OCI-LY7 (cell line): ENCODE measurements around the gene SRGAP3. TPM values are rescaled to one million over a fixed set of nuclear protein-coding genes. Genes with fewer than 3 reads are reported as not detected.

ENCODE experiments used
- BruUV-seq: library from RNA; stranded (reverse); fragments of 400-500 nt; replicated peaks from 2 replicates; lab custom pipeline; 2021; lab: Mats Ljungman, UMichigan
- CTCF ChIA-PET: fragments of 300-600 bp; sonication (Branson Sonifier 250); formaldehyde crosslinking; loops from one replicate; lab custom pipeline; 2022; ENCODE audit warnings: antibody characterized with exemption; ENCODE audit not compliant: unreplicated experiment; lab: Charles Lee
- POLR2A ChIA-PET: fragments of 300-600 bp; sonication (Branson Sonifier 250); formaldehyde crosslinking; loops from one replicate; lab custom pipeline; 2022; ENCODE audit warnings: antibody characterized with exemption; lab: Charles Lee
- DNase-seq: peaks from one replicate; pipeline ENCODE4 v3.0.0-alpha.2; 2015; ENCODE audit warnings: low spot score
- H2AFZ ChIP-seq: fragments of 200-600 bp; sonication (generic), shearing (Covaris generic); 2 replicates; pipeline ENCODE4 v1.6.1; 2014; ENCODE audit warnings: mild to moderate bottlenecking, antibody characterized with exemption, low read length, moderate library complexity
- H3K27ac ChIP-seq: fragments of 200-600 bp; sonication (generic); 2 replicates; pipeline ENCODE4 v1.5.1; 2014; ENCODE audit warnings: mixed run types, low read depth, mild to moderate bottlenecking, moderate library complexity, low read length, inconsistent platforms; ENCODE audit not compliant: poor library complexity, severe bottlenecking
- H3K36me3 ChIP-seq: fragments of 200-600 bp; sonication (generic); 2 replicates; pipeline ENCODE4 v1.6.1; 2014; ENCODE audit warnings: mild to moderate bottlenecking, antibody characterized with exemption, low read length, moderate library complexity, mixed read lengths; ENCODE audit not compliant: insufficient read depth
- H3K4me1 ChIP-seq: fragments of 200-600 bp; sonication (generic); 2 replicates; pipeline ENCODE4 v1.5.1; 2014; ENCODE audit warnings: mild to moderate bottlenecking, low read length; ENCODE audit not compliant: insufficient read depth, poor library complexity, severe bottlenecking
- H3K4me2 ChIP-seq: fragments of 200-600 bp; sonication (generic); 2 replicates; pipeline ENCODE4 v1.6.1; 2014; ENCODE audit warnings: mild to moderate bottlenecking, low read length
- H3K4me3 ChIP-seq: fragments of 200-600 bp; sonication (generic); 2 replicates; pipeline ENCODE4 v1.5.1; 2014; ENCODE audit warnings: mild to moderate bottlenecking, low read depth, low read length; ENCODE audit not compliant: poor library complexity, severe bottlenecking
- H3K79me2 ChIP-seq: fragments of 200-600 bp; sonication (generic); 2 replicates; pipeline ENCODE4 v1.6.1; 2016; ENCODE audit warnings: low read depth, mild to moderate bottlenecking, low read length, moderate library complexity, mixed read lengths; ENCODE audit not compliant: insufficient read depth
- H3K9me2 ChIP-seq: fragments of 200-600 bp; sonication (generic); 2 replicates; pipeline ENCODE4 v1.6.1; 2016; ENCODE audit warnings: mild to moderate bottlenecking, low read length, mixed read lengths; ENCODE audit not compliant: insufficient read depth
- H3K9me3 ChIP-seq: fragments of 200-600 bp; sonication (generic); 2 replicates; pipeline ENCODE4 v1.6.1; 2014; ENCODE audit warnings: mild to moderate bottlenecking, mixed run types, low read length, mixed read lengths
- H4K20me1 ChIP-seq: fragments of 200-600 bp; sonication (generic); 2 replicates; pipeline ENCODE4 v1.6.1; 2014; ENCODE audit warnings: mild to moderate bottlenecking, antibody characterized with exemption, low read length, moderate library complexity, mixed read lengths; ENCODE audit not compliant: insufficient read depth
- EZH2phosphoT487 ChIP-seq: fragments of 200-600 bp; sonication (generic); IDR thresholded peaks from 2 replicates; pipeline ENCODE4 v1.6.1; 2018; ENCODE audit warnings: low read depth, borderline replicate concordance, mild to moderate bottlenecking, mixed run types, antibody characterized with exemption, low read length, moderate library complexity, mixed read lengths
- intact Hi-C: fragments of 100-400 bp; cut with micrococcal nuclease; formaldehyde crosslinking; loops from one replicate; pipeline ENCODE4 v1.10.0; 2022; ENCODE audit not compliant: unreplicated experiment
- total RNA-seq, 2 experiments: library from RNA; depleted of rRNA in 1 of 2; stranded (reverse); fragments of >200 nt in 1 of 2; shearing (Covaris generic) in 1 of 2; gene quantifications; 2 replicates each; pipeline ENCODE4 v1.2.3, GENCODE V29; 2014 to 2022
- TF ChIP-seq, protein P1 (sequence below): fragments of 200-600 bp; sonication (generic); conservative IDR thresholded peaks from 2 replicates; pipeline ENCODE4 v1.5.1; 2014; ENCODE audit warnings: mild to moderate bottlenecking, antibody characterized with exemption, low read length, moderate library complexity, mixed read lengths

The SRGAP3 gene
- total RNA-seq, 2 experiments from 2014 or later: 1.5 to 1.7 TPM

DNA sequence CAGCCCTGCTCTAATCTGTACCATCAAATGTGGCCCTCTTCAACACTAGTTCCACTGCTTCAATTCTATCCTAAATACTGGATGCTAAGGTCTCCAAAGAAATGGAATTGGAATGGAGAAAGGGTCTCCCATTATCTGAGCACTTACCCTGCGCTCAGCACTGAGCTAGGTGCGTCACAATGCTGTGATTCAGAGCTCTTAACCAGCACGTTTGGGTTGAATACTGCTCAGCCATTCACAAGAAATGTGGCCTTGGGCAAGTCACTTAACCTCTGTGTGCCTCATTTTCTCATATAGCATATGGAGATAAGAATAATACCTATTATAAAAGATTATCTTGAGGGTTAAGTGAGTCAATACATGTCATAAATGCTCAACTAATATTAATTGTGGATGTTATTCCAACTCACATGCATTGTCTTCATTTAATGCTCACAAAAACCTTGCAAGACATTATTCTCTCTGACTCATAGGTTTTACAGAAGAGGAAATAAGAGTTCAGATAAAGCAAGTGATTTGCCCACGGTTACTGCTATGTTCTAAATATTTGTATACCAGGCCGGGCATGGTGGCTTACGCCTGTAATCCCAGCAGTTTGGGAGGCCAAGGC is 27.4 kb upstream of the SRGAP3 start:
- Histone ChIP-seq H2AFZ (no peak overlapping the region), H3K79me2 (no peaks in the 10 kb centered on the region), H3K9me3 (no peaks in the 10 kb centered on the region), H4K20me1 (no peaks in the 10 kb centered on the region), H3K4me3 (no peak overlapping the region), H3K27ac (no peak overlapping the region), H3K4me2 (no peak overlapping the region), H3K9me2 (no peaks in the 10 kb centered on the region), H3K4me1 (no peaks in the 10 kb centered on the region), H3K36me3 (no peaks in the 10 kb centered on the region)
- ChIA-PET POLR2A (no interaction called here), CTCF (no interaction called here)
- intact Hi-C loops: no loop called here
- TF ChIP-seq, protein P1, sequence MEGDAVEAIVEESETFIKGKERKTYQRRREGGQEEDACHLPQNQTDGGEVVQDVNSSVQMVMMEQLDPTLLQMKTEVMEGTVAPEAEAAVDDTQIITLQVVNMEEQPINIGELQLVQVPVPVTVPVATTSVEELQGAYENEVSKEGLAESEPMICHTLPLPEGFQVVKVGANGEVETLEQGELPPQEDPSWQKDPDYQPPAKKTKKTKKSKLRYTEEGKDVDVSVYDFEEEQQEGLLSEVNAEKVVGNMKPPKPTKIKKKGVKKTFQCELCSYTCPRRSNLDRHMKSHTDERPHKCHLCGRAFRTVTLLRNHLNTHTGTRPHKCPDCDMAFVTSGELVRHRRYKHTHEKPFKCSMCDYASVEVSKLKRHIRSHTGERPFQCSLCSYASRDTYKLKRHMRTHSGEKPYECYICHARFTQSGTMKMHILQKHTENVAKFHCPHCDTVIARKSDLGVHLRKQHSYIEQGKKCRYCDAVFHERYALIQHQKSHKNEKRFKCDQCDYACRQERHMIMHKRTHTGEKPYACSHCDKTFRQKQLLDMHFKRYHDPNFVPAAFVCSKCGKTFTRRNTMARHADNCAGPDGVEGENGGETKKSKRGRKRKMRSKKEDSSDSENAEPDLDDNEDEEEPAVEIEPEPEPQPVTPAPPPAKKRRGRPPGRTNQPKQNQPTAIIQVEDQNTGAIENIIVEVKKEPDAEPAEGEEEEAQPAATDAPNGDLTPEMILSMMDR: no peak
- TF ChIP-seq EZH2phosphoT487: no peak
- BruUV-seq: no TSS peak
- no peak for DNase-seq

DNA sequence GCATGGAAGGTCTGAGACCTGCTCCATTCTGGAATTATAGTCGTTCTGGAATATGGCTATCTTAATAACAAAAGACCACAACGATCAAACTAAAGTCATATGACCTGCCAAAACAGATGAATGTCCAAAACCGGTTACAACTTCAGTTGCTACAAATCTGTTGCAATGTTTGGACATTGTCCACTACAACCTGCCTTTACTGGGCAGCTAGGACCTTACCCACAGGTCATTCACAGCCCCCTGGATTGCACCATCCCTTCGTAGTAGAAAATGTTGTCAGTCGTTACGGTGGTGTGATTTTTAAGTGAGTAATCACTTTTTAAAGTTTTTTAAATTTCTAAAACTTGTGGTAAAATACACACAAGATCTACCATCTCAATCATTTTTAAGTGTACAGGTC is 22.5 kb upstream of the SRGAP3 start:
- DNase-seq: no peak
- Histone ChIP-seq H3K9me2 (no peaks in the 10 kb centered on the region), H3K79me2 (no peaks in the 10 kb centered on the region), H4K20me1 (no peaks in the 10 kb centered on the region), H2AFZ (no peak overlapping the region), H3K4me2 (no peak overlapping the region), H3K36me3 (no peaks in the 10 kb centered on the region), H3K9me3 (no peaks in the 10 kb centered on the region), H3K27ac (no peak overlapping the region), H3K4me1 (no peaks in the 10 kb centered on the region), H3K4me3 (no peak overlapping the region)
- no TSS peak for BruUV-seq
- TF ChIP-seq, protein P1: no peak
- POLR2A ChIA-PET: no interaction called here
- CTCF ChIA-PET: no interaction called here
- intact Hi-C loops: no loop called here

DNA sequence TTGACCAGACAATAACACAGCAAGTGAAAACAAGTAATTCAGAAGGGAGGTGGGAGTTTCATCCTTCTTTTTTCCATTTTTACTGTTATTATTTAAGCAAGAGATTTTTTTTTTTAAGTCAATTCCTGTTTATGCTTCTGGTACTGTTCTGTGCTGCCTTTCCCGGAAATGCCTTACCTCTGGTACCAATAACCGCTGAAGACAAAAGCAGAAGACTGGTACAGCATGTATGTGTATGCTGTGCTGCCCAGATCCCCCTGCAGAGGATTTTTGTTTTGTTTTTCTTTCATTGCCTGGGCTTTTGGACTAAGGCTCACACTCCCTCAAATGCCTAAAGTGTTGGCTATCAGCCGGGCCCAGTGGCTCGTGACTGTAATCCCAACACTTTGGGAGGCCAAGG is 21.3 kb upstream of the SRGAP3 start:
- BruUV-seq: no TSS peak
- no peaks in the 10 kb centered on the region for H3K9me3 ChIP-seq
- no peak overlapping the region for H3K4me2 ChIP-seq
- H3K36me3 ChIP-seq: no peaks in the 10 kb centered on the region
- ChIA-PET CTCF (no interaction called here), POLR2A (no interaction called here)
- no peak overlapping the region for H2AFZ ChIP-seq
- intact Hi-C loops: no loop called here
- H3K4me3 ChIP-seq: no peak overlapping the region
- H3K27ac ChIP-seq: no peak overlapping the region
- no peaks in the 10 kb centered on the region for H3K79me2 ChIP-seq
- H3K9me2 ChIP-seq: no peaks in the 10 kb centered on the region
- H4K20me1 ChIP-seq: no peaks in the 10 kb centered on the region
- TF ChIP-seq EZH2phosphoT487: no peak
- no peaks in the 10 kb centered on the region for H3K4me1 ChIP-seq
- no peak for DNase-seq
